Liver (tissue), 9 donors: ENCODE measurements around the gene NLGN1. TPM values are rescaled to one million over a fixed set of nuclear protein-coding genes. Genes with fewer than 3 reads are reported as not detected.

ENCODE experiments used
- DNase-seq: peaks from one replicate; pipeline ENCODE4 v3.0.0-alpha.2; 2017; ENCODE audit warnings: low spot score
- H3K27ac ChIP-seq, 2 donors: one replicate each; pipeline ENCODE4 v1.7.0; 2013; ENCODE audit warnings: inconsistent platforms in 2 of 2, low read length in 2 of 2, control low read depth in 1 of 2, low read depth in 1 of 2, mild to moderate bottlenecking in 1 of 2
- H3K27me3 ChIP-seq, 4 donors: one replicate each; pipeline versions ENCODE4 v1.6.1 to v1.7.0; 2013; ENCODE audit warnings: low read length in 3 of 4, inconsistent platforms in 1 of 4, mild to moderate bottlenecking in 1 of 4, moderate library complexity in 1 of 4; ENCODE audit not compliant: control insufficient read depth in 4 of 4, insufficient read depth in 4 of 4
- H3K36me3 ChIP-seq, 4 donors: one replicate each; pipeline versions ENCODE4 v1.6.1 to v1.7.0; 2013; ENCODE audit warnings: low read length in 3 of 4, mild to moderate bottlenecking in 3 of 4, low read depth in 1 of 4, moderate library complexity in 1 of 4; ENCODE audit not compliant: control insufficient read depth in 4 of 4, insufficient read depth in 3 of 4
- H3K4me1 ChIP-seq, 4 donors: one replicate each; pipeline versions ENCODE4 v1.6.1 to v1.7.0; 2013; ENCODE audit warnings: low read length in 3 of 4, mild to moderate bottlenecking in 3 of 4, moderate library complexity in 1 of 4; ENCODE audit not compliant: control insufficient read depth in 4 of 4, insufficient read depth in 4 of 4
- H3K4me3 ChIP-seq, 3 donors: one replicate each; pipeline versions ENCODE4 v1.6.1 to v1.7.0; 2013; ENCODE audit warnings: low read length in 3 of 3, control low read depth in 1 of 3, low read depth in 1 of 3, mild to moderate bottlenecking in 1 of 3
- H3K9ac ChIP-seq, 2 donors: one replicate each; pipeline ENCODE4 v1.7.0; 2013; ENCODE audit warnings: low read length in 2 of 2, mild to moderate bottlenecking in 2 of 2, moderate library complexity in 2 of 2, control low read depth in 1 of 2, low read depth in 1 of 2
- H3K9me3 ChIP-seq, 4 donors: one replicate each; pipeline versions ENCODE4 v1.6.1 to v1.7.0; 2013; ENCODE audit warnings: low read length in 3 of 4; ENCODE audit not compliant: control insufficient read depth in 4 of 4
- EGR1 ChIP-seq, 2 donors: IDR thresholded peaks; 2 replicates each; pipeline ENCODE4 v1.6.1; 2016 to 2018; ENCODE audit warnings: antibody characterized with exemption in 2 of 2, low read depth in 2 of 2
- FOXA1 ChIP-seq: IDR thresholded peaks from 2 replicates; pipeline ENCODE4 v1.6.1; 2016; ENCODE audit warnings: antibody characterized with exemption
- FOXA2 ChIP-seq: IDR thresholded peaks from 2 replicates; pipeline ENCODE4 v1.6.1; 2016; ENCODE audit warnings: antibody characterized with exemption
- GABPA ChIP-seq, 2 donors: IDR thresholded peaks in 1 of 2; conservative IDR thresholded peaks in 1 of 2; 2 replicates each; pipeline ENCODE4 v1.6.1; 2016; ENCODE audit warnings: antibody characterized with exemption in 2 of 2, mild to moderate bottlenecking in 1 of 2, moderate library complexity in 1 of 2
- HNF4A ChIP-seq, 2 donors: conservative IDR thresholded peaks; 2 replicates each; pipeline ENCODE4 v1.6.1; 2016; ENCODE audit warnings: antibody characterized with exemption in 2 of 2, mild to moderate bottlenecking in 2 of 2
- HNF4G ChIP-seq: IDR thresholded peaks from 2 replicates; pipeline ENCODE4 v1.6.1; 2016; ENCODE audit warnings: antibody characterized with exemption
- JUND ChIP-seq, 2 donors: IDR thresholded peaks; 2 replicates each; pipeline ENCODE4 v1.6.1; 2016; ENCODE audit warnings: antibody characterized with exemption in 2 of 2
- NR2F2 ChIP-seq: IDR thresholded peaks from 2 replicates; pipeline ENCODE4 v1.6.1; 2016; ENCODE audit warnings: antibody characterized with exemption
- RAD21 ChIP-seq, 2 donors: IDR thresholded peaks; 2 replicates each; pipeline ENCODE4 v1.6.1; 2016; ENCODE audit warnings: antibody characterized with exemption in 2 of 2, mild to moderate bottlenecking in 2 of 2
- RXRA ChIP-seq, 2 donors: IDR thresholded peaks; 2 replicates each; pipeline ENCODE4 v1.6.1; 2017 to 2018; ENCODE audit warnings: antibody characterized with exemption in 2 of 2, mild to moderate bottlenecking in 1 of 2
- SP1 ChIP-seq: IDR thresholded peaks from 2 replicates; pipeline ENCODE4 v1.6.1; 2018; ENCODE audit warnings: antibody characterized with exemption, mild to moderate bottlenecking
- TAF1 ChIP-seq: conservative IDR thresholded peaks from 2 replicates; pipeline ENCODE4 v1.6.1; 2016; ENCODE audit warnings: antibody characterized with exemption, mild to moderate bottlenecking
- YY1 ChIP-seq: IDR thresholded peaks from 2 replicates; pipeline ENCODE4 v1.6.1; 2016; ENCODE audit warnings: antibody characterized with exemption, mild to moderate bottlenecking
- WGBS: extraction: QIAGEN DNeasy Blood & Tissue Kit; methylation state at CpG from one replicate; pipeline ENCODE4 v1.1.7; 2013; 5-methylcytosine and 5-hydroxymethylcytosine counted together
- polyA plus RNA-seq, 2 donors: library from polyadenylated mRNA; stranded (reverse) in 1 of 2; unstranded in 1 of 2; fragments of 200-250 nt in 1 of 2; fragments of >200 nt in 1 of 2; fragmentation: Nextera tagmentation in 1 of 2; extraction: Ambion mirVana in 1 of 2; gene quantifications; one replicate each; pipeline versions ENCODE4 v1.2.1 to v1.2.3, GENCODE V29; 2013 to 2015
- total RNA-seq, 2 donors: library from RNA; depleted of rRNA; stranded (reverse); fragments of >200 nt; gene quantifications; one replicate each; pipeline ENCODE4 v1.2.3, GENCODE V29; 2014
- TF ChIP-seq, protein P1 (sequence below): IDR thresholded peaks from 2 replicates; pipeline ENCODE4 v1.6.1; 2016; ENCODE audit warnings: antibody characterized with exemption, mild to moderate bottlenecking
- TF ChIP-seq, protein P2 (sequence below): IDR thresholded peaks from 2 replicates; pipeline ENCODE4 v1.6.1; 2016; ENCODE audit warnings: antibody characterized with exemption
- TF ChIP-seq, protein P3 (sequence below): fragments of 150-350 bp; IDR thresholded peaks from 2 replicates; pipeline ENCODE4 v1.5.1; 2017; ENCODE audit warnings: improper control_type of control experiment, low read depth, low read length; ENCODE audit not compliant: missing input control
- TF ChIP-seq, protein P4 (sequence below): IDR thresholded peaks from 2 replicates; pipeline ENCODE4 v1.6.1; 2016; ENCODE audit warnings: antibody characterized with exemption
- TF ChIP-seq, protein P5 (sequence below): IDR thresholded peaks from 2 replicates; pipeline ENCODE4 v1.6.1; 2016; ENCODE audit warnings: antibody characterized with exemption
- donor health status: healthy.
- donor health status: healthy.
- donor health status: healthy.
- donor health status: healthy.
- donor health status: healthy.

NLGN1 gene
- total and polyA plus RNA-seq, 4 donors: 0.02 to 0.67 (median 0.37) TPM; not detected in 1

DNA sequence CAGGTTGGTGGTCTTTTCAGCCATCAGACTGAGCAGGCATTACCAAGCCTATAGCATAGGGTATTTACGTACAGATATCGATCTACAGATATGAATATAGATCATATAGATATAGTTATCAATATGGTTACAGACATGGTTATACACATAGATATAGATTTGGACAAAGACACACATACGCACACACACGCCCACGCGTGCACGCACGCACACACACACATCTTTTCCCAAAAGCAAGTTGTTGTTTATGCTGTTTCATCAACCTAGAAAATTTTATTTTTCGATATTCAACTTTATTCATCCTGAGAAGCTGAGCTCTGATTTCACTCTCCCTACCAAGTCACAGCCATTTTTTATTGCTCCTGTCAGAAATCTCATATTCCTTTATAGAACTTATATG is 309.1 kb downstream of the NLGN1 start:
- H3K4me3 ChIP-seq: no peak overlapping the region
- H3K9me3 ChIP-seq: no peaks in the 10 kb centered on the region
- DNase-seq: no peak
- WGBS: 91% methylated on average over 9 of the region's 9 CpGs
- no peaks in the 10 kb centered on the region for H3K36me3 ChIP-seq
- no peaks in the 10 kb centered on the region for H3K27me3 ChIP-seq
- H3K9ac ChIP-seq: no peak overlapping the region
- no peak overlapping the region for H3K27ac ChIP-seq
- no peaks in the 10 kb centered on the region for H3K4me1 ChIP-seq
- TF ChIP-seq FOXA2 (no peak), HNF4G (no peak), TAF1 (no peak), HNF4A (conservative IDR thresholded peaks at IDR 0.05) (no peak)

DNA sequence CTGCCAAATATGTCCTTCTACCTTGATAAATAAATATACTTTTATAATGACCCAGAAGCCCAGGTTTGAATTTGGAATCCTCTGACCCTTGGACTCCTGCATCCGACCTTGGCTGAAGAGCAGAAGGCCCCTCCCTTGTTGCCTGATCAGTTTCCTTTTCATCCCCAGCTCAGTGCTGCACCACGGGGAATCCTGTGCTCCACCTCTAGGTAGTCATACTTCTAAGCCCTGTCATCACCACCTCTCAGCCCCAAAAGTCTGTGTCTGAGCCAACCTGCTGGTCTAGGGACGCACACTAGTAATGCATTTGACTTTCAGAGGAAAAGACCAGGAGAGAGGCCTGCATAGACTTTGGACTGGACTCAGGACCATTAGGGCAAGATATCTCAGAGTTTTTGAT is 310.6 kb downstream of the NLGN1 start:
- no peak overlapping the region for H3K4me3 ChIP-seq
- H3K27ac ChIP-seq: no peak overlapping the region
- H3K9me3 ChIP-seq: no peaks in the 10 kb centered on the region
- no peak for DNase-seq
- no peaks in the 10 kb centered on the region for H3K4me1 ChIP-seq
- TF ChIP-seq, protein P1, sequence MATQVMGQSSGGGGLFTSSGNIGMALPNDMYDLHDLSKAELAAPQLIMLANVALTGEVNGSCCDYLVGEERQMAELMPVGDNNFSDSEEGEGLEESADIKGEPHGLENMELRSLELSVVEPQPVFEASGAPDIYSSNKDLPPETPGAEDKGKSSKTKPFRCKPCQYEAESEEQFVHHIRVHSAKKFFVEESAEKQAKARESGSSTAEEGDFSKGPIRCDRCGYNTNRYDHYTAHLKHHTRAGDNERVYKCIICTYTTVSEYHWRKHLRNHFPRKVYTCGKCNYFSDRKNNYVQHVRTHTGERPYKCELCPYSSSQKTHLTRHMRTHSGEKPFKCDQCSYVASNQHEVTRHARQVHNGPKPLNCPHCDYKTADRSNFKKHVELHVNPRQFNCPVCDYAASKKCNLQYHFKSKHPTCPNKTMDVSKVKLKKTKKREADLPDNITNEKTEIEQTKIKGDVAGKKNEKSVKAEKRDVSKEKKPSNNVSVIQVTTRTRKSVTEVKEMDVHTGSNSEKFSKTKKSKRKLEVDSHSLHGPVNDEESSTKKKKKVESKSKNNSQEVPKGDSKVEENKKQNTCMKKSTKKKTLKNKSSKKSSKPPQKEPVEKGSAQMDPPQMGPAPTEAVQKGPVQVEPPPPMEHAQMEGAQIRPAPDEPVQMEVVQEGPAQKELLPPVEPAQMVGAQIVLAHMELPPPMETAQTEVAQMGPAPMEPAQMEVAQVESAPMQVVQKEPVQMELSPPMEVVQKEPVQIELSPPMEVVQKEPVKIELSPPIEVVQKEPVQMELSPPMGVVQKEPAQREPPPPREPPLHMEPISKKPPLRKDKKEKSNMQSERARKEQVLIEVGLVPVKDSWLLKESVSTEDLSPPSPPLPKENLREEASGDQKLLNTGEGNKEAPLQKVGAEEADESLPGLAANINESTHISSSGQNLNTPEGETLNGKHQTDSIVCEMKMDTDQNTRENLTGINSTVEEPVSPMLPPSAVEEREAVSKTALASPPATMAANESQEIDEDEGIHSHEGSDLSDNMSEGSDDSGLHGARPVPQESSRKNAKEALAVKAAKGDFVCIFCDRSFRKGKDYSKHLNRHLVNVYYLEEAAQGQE: no peak
- TF ChIP-seq HNF4A (conservative IDR thresholded peaks at IDR 0.05): no peak
- no peak for TF ChIP-seq JUND (IDR thresholded peaks at IDR 0.05)
- H3K9ac ChIP-seq: no peak overlapping the region
- WGBS: 46% methylated on average over 3 of the region's 3 CpGs
- H3K27me3 ChIP-seq: no peaks in the 10 kb centered on the region
- no peaks in the 10 kb centered on the region for H3K36me3 ChIP-seq

DNA sequence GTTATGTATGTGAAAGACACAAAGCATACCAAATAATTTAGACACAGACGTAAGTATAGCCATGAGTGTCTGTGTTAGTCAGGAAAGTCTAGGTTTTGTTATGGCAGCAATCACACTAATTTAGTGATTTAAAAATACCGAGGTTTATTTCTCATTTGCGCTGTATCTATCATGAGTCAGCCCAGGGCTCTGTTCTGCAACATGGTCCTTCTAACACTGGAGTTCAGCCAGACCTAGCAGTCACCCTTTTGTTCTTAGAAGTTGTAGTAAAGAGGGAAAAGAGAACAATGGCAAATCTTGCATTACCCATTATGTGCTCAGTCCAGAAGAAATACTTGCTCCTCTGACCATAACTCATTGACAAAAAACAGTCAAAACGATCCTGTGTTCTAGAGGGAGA is 311.5 kb downstream of the NLGN1 start:
- no peaks in the 10 kb centered on the region for H3K4me1 ChIP-seq
- no peaks in the 10 kb centered on the region for H3K9me3 ChIP-seq
- H3K27ac ChIP-seq: no peak overlapping the region
- H3K9ac ChIP-seq: no peak overlapping the region
- H3K27me3 ChIP-seq: no peaks in the 10 kb centered on the region
- no peak for DNase-seq
- no peaks in the 10 kb centered on the region for H3K36me3 ChIP-seq
- WGBS: 76% methylated on average over 4 of the region's 4 CpGs
- H3K4me3 ChIP-seq: no peak overlapping the region
- TF ChIP-seq, protein P2, sequence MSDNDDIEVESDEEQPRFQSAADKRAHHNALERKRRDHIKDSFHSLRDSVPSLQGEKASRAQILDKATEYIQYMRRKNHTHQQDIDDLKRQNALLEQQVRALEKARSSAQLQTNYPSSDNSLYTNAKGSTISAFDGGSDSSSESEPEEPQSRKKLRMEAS: no peak
- TF ChIP-seq TAF1 (no peak), HNF4G (no peak), RXRA (IDR thresholded peaks at IDR 0.05) (no peak), GABPA (IDR thresholded peaks at IDR 0.05 in 1 of 2, conservative IDR thresholded peaks at IDR 0.05 in 1 of 2) (no peak), RAD21 (IDR thresholded peaks at IDR 0.05) (no peak), EGR1 (IDR thresholded peaks at IDR 0.05; ENCODE audit: low read depth in 2 of 2) (no peak), SP1 (no peak), YY1 (no peak), FOXA1 (no peak), JUND (IDR thresholded peaks at IDR 0.05) (no peak), NR2F2 (no peak), HNF4A (conservative IDR thresholded peaks at IDR 0.05) (no peak)
- TF ChIP-seq, protein P3, sequence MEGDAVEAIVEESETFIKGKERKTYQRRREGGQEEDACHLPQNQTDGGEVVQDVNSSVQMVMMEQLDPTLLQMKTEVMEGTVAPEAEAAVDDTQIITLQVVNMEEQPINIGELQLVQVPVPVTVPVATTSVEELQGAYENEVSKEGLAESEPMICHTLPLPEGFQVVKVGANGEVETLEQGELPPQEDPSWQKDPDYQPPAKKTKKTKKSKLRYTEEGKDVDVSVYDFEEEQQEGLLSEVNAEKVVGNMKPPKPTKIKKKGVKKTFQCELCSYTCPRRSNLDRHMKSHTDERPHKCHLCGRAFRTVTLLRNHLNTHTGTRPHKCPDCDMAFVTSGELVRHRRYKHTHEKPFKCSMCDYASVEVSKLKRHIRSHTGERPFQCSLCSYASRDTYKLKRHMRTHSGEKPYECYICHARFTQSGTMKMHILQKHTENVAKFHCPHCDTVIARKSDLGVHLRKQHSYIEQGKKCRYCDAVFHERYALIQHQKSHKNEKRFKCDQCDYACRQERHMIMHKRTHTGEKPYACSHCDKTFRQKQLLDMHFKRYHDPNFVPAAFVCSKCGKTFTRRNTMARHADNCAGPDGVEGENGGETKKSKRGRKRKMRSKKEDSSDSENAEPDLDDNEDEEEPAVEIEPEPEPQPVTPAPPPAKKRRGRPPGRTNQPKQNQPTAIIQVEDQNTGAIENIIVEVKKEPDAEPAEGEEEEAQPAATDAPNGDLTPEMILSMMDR: no peak
- TF ChIP-seq, protein P4, sequence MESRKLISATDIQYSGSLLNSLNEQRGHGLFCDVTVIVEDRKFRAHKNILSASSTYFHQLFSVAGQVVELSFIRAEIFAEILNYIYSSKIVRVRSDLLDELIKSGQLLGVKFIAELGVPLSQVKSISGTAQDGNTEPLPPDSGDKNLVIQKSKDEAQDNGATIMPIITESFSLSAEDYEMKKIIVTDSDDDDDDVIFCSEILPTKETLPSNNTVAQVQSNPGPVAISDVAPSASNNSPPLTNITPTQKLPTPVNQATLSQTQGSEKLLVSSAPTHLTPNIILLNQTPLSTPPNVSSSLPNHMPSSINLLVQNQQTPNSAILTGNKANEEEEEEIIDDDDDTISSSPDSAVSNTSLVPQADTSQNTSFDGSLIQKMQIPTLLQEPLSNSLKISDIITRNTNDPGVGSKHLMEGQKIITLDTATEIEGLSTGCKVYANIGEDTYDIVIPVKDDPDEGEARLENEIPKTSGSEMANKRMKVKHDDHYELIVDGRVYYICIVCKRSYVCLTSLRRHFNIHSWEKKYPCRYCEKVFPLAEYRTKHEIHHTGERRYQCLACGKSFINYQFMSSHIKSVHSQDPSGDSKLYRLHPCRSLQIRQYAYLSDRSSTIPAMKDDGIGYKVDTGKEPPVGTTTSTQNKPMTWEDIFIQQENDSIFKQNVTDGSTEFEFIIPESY: no peak
- TF ChIP-seq, protein P5, sequence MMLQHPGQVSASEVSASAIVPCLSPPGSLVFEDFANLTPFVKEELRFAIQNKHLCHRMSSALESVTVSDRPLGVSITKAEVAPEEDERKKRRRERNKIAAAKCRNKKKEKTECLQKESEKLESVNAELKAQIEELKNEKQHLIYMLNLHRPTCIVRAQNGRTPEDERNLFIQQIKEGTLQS: no peak
- TF ChIP-seq, protein P1: no peak
